Astrocyte (in vitro differentiated cells and primary cell): ENCODE measurements around the gene MRNIP. TPM values are rescaled to one million over a fixed set of nuclear protein-coding genes. Genes with fewer than 3 reads are reported as not detected.

ENCODE experiments used
- DNase-seq: peaks from one replicate; pipeline ENCODE4 v3.0.0-alpha.2; 2010; ENCODE audit warnings: low read depth
- FAIRE-seq: peaks from 2 replicates; lab custom pipeline; 2011; peaks lifted over from hg19 to GRCh38; lab: Jason Lieb, UNC
- H2AFZ ChIP-seq: 2 replicates; pipeline ENCODE4 v1.6.0; 2012; ENCODE audit warnings: low read depth, low read length, inconsistent platforms
- H3K27ac ChIP-seq: 2 replicates; pipeline ENCODE4 v1.5.1; 2011; ENCODE audit warnings: low read depth, low read length, inconsistent platforms
- H3K27me3 ChIP-seq: 2 replicates; pipeline ENCODE4 v1.6.0; 2011; ENCODE audit warnings: low read length, inconsistent platforms; ENCODE audit not compliant: insufficient read depth
- H3K36me3 ChIP-seq: 2 replicates; pipeline ENCODE4 v1.5.1; 2011; ENCODE audit warnings: low read length, inconsistent platforms; ENCODE audit not compliant: insufficient read depth
- H3K4me1 ChIP-seq: 2 replicates; pipeline ENCODE4 v1.5.1; 2011; ENCODE audit warnings: low read length, inconsistent platforms; ENCODE audit not compliant: insufficient read depth
- H3K4me2 ChIP-seq: 2 replicates; pipeline ENCODE4 v1.6.0; 2012; ENCODE audit warnings: low read length, inconsistent platforms
- H3K4me3 ChIP-seq: 2 replicates; pipeline ENCODE4 v1.5.1; 2011; ENCODE audit warnings: low read depth, mild to moderate bottlenecking, low read length, inconsistent platforms; ENCODE audit not compliant: insufficient read depth
- H3K79me2 ChIP-seq: 2 replicates; pipeline ENCODE4 v1.6.0; 2012; ENCODE audit warnings: mild to moderate bottlenecking, low read length, inconsistent platforms; ENCODE audit not compliant: insufficient read depth
- H3K9ac ChIP-seq: 2 replicates; pipeline ENCODE4 v1.6.0; 2012; ENCODE audit warnings: mild to moderate bottlenecking, low read length, inconsistent platforms
- H3K9me3 ChIP-seq: 2 replicates; pipeline ENCODE4 v1.5.1; 2012; ENCODE audit warnings: low read depth, mild to moderate bottlenecking, low read length, inconsistent platforms; ENCODE audit not compliant: insufficient read depth
- H4K20me1 ChIP-seq: 2 replicates; pipeline ENCODE4 v1.6.0; 2012; ENCODE audit warnings: low read length, inconsistent platforms; ENCODE audit not compliant: insufficient read depth
- H3K27ac Mint-ChIP-seq: one replicate; pipeline ENCODE4 v1.8.0; 2021; ENCODE audit warnings: mild to moderate bottlenecking, mixed read lengths; ENCODE audit not compliant: unreplicated experiment
- H3K27me3 Mint-ChIP-seq: one replicate; pipeline ENCODE4 v1.8.0; 2021; ENCODE audit warnings: low read depth, mixed read lengths; ENCODE audit not compliant: unreplicated experiment
- H3K36me3 Mint-ChIP-seq: one replicate; pipeline ENCODE4 v1.8.0; 2021; ENCODE audit warnings: low read depth, mixed read lengths; ENCODE audit not compliant: unreplicated experiment
- H3K4me1 Mint-ChIP-seq: one replicate; pipeline ENCODE4 v1.8.0; 2021; ENCODE audit warnings: low read depth, mixed read lengths; ENCODE audit not compliant: unreplicated experiment
- H3K4me3 Mint-ChIP-seq: one replicate; pipeline ENCODE4 v1.8.0; 2021; ENCODE audit warnings: mild to moderate bottlenecking, moderate library complexity, mixed read lengths; ENCODE audit not compliant: unreplicated experiment
- H3K9me3 Mint-ChIP-seq: one replicate; pipeline ENCODE4 v1.8.0; 2021; ENCODE audit warnings: mild to moderate bottlenecking, mixed read lengths; ENCODE audit not compliant: unreplicated experiment
- EZH2 ChIP-seq: IDR thresholded peaks from 2 replicates; pipeline ENCODE4 v1.6.1; 2012; ENCODE audit warnings: mild to moderate bottlenecking, low read length, inconsistent platforms; ENCODE audit not compliant: insufficient read depth
- total RNA-seq: library from RNA; stranded (reverse); gene quantifications from 2 replicates; pipeline ENCODE4 v1.2.1, GENCODE V29; 2021
- TF ChIP-seq, protein P1 (sequence below): IDR thresholded peaks from 2 replicates; pipeline ENCODE4 v1.5.1; 2011; ENCODE audit warnings: low read depth, mild to moderate bottlenecking, inconsistent platforms, low read length, moderate library complexity; ENCODE audit not compliant: insufficient read depth

Gene MRNIP
- total RNA-seq, 1 donor from 2014 or later, result 20.7 TPM

DNA sequence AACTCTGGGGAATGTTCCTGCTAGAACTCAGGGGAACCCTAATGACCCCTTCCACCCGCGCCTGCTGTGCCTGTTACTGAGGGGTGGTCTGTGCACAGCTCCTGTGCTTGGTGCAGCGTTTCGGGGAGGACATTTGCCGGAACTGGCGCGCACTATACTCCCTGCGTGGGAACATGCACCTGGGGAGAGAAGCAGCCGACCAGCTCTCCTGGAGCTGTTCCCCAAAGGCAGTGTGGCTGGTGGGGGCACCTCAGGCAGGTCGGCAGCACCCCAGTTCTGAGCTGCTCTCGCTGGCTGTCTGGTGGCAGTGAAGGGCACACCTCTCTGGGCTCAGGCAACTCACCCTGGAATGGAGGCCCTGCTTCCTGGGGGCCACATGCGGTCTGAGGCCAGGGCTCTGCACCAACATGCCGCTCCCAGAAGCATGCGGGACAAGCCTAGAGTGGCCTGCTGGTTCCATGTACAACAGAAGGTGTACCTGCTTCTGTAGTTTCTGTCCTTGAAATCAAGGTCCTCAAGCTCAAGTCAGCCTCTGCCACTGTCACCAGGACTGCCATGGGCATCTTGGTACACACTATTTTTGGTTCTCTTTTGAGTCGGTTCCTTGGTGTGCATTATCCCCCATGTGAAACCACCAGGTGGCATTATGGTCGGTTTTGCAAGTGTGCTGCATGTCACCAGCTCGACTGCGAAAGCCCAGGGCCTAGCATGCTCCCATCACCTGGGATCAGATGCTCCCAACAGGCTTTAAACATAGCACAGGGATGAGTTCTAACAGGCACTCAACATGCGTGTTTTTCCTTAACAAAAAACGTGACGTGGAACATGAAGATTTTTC, 7.8 kb upstream of the MRNIP start:
- Mint-ChIP-seq H3K9me3 (peaks cover 13% of the 10 kb centered on the region), H3K27me3 (no peaks in the 10 kb centered on the region), H3K27ac (no peak overlapping the region), H3K4me1 (no peaks in the 10 kb centered on the region), H3K4me3 (no peak overlapping the region), H3K36me3 (peaks cover 38% of the 10 kb centered on the region)
- no peak overlapping the region for H3K4me3 ChIP-seq
- H3K79me2 ChIP-seq, result no peaks in the 10 kb centered on the region
- H3K4me2 ChIP-seq, result no peak overlapping the region
- H2AFZ ChIP-seq, result no peak overlapping the region
- no peaks in the 10 kb centered on the region for H3K27me3 ChIP-seq
- H3K36me3 ChIP-seq, result peaks cover 13% of the 10 kb centered on the region
- H3K27ac ChIP-seq, result no peak overlapping the region
- DNase-seq (no peak), FAIRE-seq (no peak)
- H4K20me1 ChIP-seq, result no peaks in the 10 kb centered on the region
- no peak overlapping the region for H3K9ac ChIP-seq
- H3K4me1 ChIP-seq, result no peaks in the 10 kb centered on the region
- peaks cover 10% of the 10 kb centered on the region for H3K9me3 ChIP-seq
- TF ChIP-seq, protein P1, sequence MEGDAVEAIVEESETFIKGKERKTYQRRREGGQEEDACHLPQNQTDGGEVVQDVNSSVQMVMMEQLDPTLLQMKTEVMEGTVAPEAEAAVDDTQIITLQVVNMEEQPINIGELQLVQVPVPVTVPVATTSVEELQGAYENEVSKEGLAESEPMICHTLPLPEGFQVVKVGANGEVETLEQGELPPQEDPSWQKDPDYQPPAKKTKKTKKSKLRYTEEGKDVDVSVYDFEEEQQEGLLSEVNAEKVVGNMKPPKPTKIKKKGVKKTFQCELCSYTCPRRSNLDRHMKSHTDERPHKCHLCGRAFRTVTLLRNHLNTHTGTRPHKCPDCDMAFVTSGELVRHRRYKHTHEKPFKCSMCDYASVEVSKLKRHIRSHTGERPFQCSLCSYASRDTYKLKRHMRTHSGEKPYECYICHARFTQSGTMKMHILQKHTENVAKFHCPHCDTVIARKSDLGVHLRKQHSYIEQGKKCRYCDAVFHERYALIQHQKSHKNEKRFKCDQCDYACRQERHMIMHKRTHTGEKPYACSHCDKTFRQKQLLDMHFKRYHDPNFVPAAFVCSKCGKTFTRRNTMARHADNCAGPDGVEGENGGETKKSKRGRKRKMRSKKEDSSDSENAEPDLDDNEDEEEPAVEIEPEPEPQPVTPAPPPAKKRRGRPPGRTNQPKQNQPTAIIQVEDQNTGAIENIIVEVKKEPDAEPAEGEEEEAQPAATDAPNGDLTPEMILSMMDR, result no peak
- no peak for TF ChIP-seq EZH2

DNA sequence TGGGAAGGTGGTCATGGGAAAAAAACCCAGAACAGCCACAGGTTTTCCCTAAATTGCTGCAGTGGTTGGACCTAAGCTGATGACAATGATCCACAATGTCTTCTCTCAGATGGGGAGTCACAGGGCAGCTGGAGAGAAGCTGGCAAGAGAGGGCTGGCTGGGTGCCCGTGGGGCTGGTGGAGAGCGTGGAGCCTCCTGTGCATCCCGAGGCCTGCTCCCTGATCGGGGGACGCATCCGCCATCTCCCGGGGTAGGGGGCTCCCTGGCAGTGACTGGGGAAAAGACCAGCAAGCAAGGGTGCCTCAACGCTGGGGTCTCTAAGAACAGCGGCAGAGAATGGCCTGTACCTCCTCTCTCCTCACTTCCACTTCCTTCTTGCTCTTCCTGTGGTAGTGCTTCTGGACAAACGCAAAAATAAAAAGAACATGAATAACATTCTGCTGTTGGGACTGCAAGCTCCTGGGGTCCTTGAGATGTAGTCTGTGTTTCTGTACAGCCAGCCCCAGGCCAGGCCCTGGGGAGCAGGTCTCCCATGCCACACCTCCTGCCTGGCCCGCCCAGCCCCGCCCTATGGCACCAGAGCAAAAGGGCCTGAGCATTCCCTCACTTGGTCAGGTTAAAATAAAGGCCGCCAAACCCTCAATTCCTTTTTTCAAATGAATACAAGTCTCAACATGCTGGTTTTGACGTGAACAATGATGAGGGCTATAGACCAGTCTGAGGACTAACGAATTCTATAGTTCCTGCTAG, 7.0 kb upstream of the MRNIP start:
- Mint-ChIP-seq H3K27me3 (no peaks in the 10 kb centered on the region), H3K36me3 (peaks cover 34% of the 10 kb centered on the region), H3K9me3 (peaks cover 10% of the 10 kb centered on the region), H3K4me1 (no peaks in the 10 kb centered on the region), H3K27ac (no peak overlapping the region), H3K4me3 (no peak overlapping the region)
- TF ChIP-seq EZH2, result no peak
- TF ChIP-seq, protein P1, result no peak
- DNase-seq, result no peak
- Histone ChIP-seq H3K9me3 (peaks cover 10% of the 10 kb centered on the region), H4K20me1 (no peaks in the 10 kb centered on the region), H2AFZ (no peak overlapping the region), H3K4me3 (no peak overlapping the region), H3K27me3 (no peaks in the 10 kb centered on the region), H3K27ac (no peak overlapping the region), H3K4me1 (no peaks in the 10 kb centered on the region), H3K4me2 (no peak overlapping the region), H3K9ac (no peak overlapping the region), H3K79me2 (no peaks in the 10 kb centered on the region), H3K36me3 (peaks cover 9% of the 10 kb centered on the region)
- FAIRE-seq, result no peak
